ENCODE data around the gene GOLGA1. TPM values are rescaled to one million over a fixed set of nuclear protein-coding genes. Genes with fewer than 3 reads are reported as not detected.

The GOLGA1 gene
- polyA plus RNA-seq, 1 of the 3 experiments (the other 2 are of a cell fraction), result 10.0 TPM

DNA sequence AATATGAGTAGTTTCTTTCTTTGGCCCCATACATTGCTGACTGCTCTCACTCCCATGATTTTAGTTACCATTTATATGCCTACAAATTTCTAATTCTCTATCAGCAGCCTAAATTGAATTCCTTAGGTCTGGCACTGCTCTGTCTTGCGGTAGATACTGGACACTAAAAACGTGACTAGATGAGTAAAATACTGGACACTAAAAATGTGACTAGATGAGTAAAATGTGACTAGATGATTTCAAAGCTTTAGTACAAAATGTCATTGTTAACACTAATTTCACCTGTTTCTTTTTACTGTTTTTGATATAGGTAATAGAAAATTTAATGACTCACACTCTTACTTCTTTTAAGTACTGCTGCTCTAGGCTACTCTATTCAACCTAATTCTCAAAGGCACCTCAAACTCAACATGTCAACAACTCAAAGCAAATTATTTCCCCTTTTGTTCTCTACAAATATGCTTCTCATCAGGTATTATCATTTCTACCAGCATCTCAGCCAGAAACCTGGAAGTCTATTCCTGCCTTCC, 31.4 kb upstream of the GOLGA1 start:
- H3K27me3 ChIP-seq (ENCODE audit: insufficient read depth), result no peaks in the 10 kb centered on the region
- no peaks in the 10 kb centered on the region for H3K4me1 ChIP-seq (ENCODE audit: control insufficient read depth in 1 of 2, insufficient read depth in 2 of 2, low read depth in 1 of 2, low read length in 1 of 2)
- 93% methylated on average over 2 of the region's 2 CpGs for WGBS (ENCODE audit: low lambda C conversion rate)
- H3K79me2 ChIP-seq (ENCODE audit: insufficient read depth), result no peaks in the 10 kb centered on the region
- H3K27ac ChIP-seq (ENCODE audit: low read depth in 2 of 2, low read length in 1 of 2), result no peak overlapping the region
- H3K9me2 ChIP-seq, result no peaks in the 10 kb centered on the region
- POLR2A ChIA-PET, result no interaction called here
- H3K9ac ChIP-seq, result no peak overlapping the region
- TF ChIP-seq RCOR1 (IDR thresholded peaks at IDR 0.05; ENCODE audit: low read length), result no peak
- no peak for TF ChIP-seq YY1 (IDR thresholded peaks at IDR 0.05; ENCODE audit: low read depth)
- TF ChIP-seq TCF12 (IDR thresholded peaks at IDR 0.05), result no peak
- TF ChIP-seq, protein P1, sequence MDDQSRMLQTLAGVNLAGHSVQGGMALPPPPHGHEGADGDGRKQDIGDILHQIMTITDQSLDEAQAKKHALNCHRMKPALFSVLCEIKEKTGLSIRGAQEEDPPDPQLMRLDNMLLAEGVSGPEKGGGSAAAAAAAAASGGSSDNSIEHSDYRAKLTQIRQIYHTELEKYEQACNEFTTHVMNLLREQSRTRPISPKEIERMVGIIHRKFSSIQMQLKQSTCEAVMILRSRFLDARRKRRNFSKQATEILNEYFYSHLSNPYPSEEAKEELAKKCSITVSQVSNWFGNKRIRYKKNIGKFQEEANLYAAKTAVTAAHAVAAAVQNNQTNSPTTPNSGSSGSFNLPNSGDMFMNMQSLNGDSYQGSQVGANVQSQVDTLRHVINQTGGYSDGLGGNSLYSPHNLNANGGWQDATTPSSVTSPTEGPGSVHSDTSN (IDR thresholded peaks at IDR 0.05), result no peak
- TF ChIP-seq, protein P2, sequence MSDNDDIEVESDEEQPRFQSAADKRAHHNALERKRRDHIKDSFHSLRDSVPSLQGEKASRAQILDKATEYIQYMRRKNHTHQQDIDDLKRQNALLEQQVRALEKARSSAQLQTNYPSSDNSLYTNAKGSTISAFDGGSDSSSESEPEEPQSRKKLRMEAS (IDR thresholded peaks at IDR 0.05; ENCODE audit: low read depth), result no peak
- TF ChIP-seq, protein P3, sequence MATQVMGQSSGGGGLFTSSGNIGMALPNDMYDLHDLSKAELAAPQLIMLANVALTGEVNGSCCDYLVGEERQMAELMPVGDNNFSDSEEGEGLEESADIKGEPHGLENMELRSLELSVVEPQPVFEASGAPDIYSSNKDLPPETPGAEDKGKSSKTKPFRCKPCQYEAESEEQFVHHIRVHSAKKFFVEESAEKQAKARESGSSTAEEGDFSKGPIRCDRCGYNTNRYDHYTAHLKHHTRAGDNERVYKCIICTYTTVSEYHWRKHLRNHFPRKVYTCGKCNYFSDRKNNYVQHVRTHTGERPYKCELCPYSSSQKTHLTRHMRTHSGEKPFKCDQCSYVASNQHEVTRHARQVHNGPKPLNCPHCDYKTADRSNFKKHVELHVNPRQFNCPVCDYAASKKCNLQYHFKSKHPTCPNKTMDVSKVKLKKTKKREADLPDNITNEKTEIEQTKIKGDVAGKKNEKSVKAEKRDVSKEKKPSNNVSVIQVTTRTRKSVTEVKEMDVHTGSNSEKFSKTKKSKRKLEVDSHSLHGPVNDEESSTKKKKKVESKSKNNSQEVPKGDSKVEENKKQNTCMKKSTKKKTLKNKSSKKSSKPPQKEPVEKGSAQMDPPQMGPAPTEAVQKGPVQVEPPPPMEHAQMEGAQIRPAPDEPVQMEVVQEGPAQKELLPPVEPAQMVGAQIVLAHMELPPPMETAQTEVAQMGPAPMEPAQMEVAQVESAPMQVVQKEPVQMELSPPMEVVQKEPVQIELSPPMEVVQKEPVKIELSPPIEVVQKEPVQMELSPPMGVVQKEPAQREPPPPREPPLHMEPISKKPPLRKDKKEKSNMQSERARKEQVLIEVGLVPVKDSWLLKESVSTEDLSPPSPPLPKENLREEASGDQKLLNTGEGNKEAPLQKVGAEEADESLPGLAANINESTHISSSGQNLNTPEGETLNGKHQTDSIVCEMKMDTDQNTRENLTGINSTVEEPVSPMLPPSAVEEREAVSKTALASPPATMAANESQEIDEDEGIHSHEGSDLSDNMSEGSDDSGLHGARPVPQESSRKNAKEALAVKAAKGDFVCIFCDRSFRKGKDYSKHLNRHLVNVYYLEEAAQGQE (IDR thresholded peaks at IDR 0.05; ENCODE audit: low read depth, low read length), result no peak
- TF ChIP-seq, protein P4, sequence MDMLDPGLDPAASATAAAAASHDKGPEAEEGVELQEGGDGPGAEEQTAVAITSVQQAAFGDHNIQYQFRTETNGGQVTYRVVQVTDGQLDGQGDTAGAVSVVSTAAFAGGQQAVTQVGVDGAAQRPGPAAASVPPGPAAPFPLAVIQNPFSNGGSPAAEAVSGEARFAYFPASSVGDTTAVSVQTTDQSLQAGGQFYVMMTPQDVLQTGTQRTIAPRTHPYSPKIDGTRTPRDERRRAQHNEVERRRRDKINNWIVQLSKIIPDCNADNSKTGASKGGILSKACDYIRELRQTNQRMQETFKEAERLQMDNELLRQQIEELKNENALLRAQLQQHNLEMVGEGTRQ (IDR thresholded peaks at IDR 0.05; ENCODE audit: borderline replicate concordance, low read depth, low read length), result no peak
- TF ChIP-seq, protein P5, sequence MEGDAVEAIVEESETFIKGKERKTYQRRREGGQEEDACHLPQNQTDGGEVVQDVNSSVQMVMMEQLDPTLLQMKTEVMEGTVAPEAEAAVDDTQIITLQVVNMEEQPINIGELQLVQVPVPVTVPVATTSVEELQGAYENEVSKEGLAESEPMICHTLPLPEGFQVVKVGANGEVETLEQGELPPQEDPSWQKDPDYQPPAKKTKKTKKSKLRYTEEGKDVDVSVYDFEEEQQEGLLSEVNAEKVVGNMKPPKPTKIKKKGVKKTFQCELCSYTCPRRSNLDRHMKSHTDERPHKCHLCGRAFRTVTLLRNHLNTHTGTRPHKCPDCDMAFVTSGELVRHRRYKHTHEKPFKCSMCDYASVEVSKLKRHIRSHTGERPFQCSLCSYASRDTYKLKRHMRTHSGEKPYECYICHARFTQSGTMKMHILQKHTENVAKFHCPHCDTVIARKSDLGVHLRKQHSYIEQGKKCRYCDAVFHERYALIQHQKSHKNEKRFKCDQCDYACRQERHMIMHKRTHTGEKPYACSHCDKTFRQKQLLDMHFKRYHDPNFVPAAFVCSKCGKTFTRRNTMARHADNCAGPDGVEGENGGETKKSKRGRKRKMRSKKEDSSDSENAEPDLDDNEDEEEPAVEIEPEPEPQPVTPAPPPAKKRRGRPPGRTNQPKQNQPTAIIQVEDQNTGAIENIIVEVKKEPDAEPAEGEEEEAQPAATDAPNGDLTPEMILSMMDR (IDR thresholded peaks at IDR 0.05), result no peak
- TF ChIP-seq ELF1 (IDR thresholded peaks at IDR 0.05), result no peak
- no peak for TF ChIP-seq NRF1 (IDR thresholded peaks at IDR 0.05; ENCODE audit: low read depth, low read length)
- TF ChIP-seq, protein P6, sequence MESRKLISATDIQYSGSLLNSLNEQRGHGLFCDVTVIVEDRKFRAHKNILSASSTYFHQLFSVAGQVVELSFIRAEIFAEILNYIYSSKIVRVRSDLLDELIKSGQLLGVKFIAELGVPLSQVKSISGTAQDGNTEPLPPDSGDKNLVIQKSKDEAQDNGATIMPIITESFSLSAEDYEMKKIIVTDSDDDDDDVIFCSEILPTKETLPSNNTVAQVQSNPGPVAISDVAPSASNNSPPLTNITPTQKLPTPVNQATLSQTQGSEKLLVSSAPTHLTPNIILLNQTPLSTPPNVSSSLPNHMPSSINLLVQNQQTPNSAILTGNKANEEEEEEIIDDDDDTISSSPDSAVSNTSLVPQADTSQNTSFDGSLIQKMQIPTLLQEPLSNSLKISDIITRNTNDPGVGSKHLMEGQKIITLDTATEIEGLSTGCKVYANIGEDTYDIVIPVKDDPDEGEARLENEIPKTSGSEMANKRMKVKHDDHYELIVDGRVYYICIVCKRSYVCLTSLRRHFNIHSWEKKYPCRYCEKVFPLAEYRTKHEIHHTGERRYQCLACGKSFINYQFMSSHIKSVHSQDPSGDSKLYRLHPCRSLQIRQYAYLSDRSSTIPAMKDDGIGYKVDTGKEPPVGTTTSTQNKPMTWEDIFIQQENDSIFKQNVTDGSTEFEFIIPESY (IDR thresholded peaks at IDR 0.05; ENCODE audit: borderline replicate concordance, low read depth), result no peak
- no peak for TF ChIP-seq GABPA (IDR thresholded peaks at IDR 0.05; ENCODE audit: low read depth)
- H3F3A ChIP-seq (replicated peaks; ENCODE audit: insufficient read depth), result no peaks in the 10 kb centered on the region
- DNase-seq, result no peak
- H3K9me3 ChIP-seq, result no peaks in the 10 kb centered on the region
- H3K4me3 ChIP-seq (ENCODE audit: low read depth in 2 of 2, low read length in 1 of 2), result no peak overlapping the region
- CTCF ChIA-PET, result no interaction called here
- no peaks in the 10 kb centered on the region for H4K20me1 ChIP-seq (ENCODE audit: insufficient read depth)
- H2AFZ ChIP-seq (ENCODE audit: low read depth), result no peak overlapping the region
- peaks cover 5 to 9% of the 10 kb centered on the region in 2 experiments for H3K36me3 ChIP-seq (replicated peaks in 1 of 2; ENCODE audit: control insufficient read depth in 1 of 2, insufficient read depth in 2 of 2, low read length in 1 of 2)
- H3K4me2 ChIP-seq, result no peak overlapping the region
